GM19452 (cell line): ENCODE results near the gene OSTM1.
"Not testable (repeated sequence)": the region's sequence is repeated elsewhere in the genome, so short reads cannot be mapped to it uniquely, and the experiment has no call there.

ENCODE experiments used
- ATAC-seq: cut with Tn5 transposase; IDR thresholded peaks from one replicate; pipeline ENCODE4 v1.9.1; 2021; ENCODE audit not compliant: unreplicated experiment

OSTM1 gene

DNA sequence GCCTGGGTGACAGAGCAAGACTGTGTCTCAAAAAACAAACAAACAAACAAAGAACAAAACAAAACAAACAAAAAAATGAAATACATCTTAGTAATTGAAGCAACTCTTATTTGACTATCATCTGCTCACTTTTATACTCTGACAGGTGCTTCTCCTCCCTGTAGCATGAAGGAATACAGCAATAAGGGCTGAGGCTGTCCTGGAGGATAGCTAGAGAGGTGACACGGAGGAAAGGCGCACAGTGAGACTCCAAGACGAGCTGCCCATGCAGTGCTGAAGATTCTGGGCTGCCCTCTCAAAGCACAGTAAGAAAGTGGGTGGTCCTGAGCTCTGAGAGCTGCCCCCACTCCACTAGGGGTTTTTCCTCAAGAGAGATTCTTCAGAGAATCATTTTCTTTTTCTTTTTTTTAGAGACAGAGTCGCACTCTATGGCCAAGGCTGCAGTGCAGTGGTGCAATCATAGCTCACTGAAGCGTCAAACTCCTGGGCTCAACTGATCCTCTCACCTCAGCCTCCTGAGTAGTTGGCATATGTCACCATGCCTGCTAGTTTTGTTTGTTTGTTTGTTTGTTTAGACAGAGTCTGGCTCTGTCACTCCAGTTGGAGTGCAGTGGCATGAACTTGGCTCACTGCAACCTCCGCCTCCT lies 50.0 kb downstream of the OSTM1 start:
- ATAC-seq: no peak

- ATAC-seq: no peak
Measured at GRCh38 chr6:108020472-108021116, 53.9 kb downstream of the OSTM1 start.

GRCh38 chr6:108016283-108016682 lies 58.3 kb downstream of the OSTM1 start:
- not testable (repeated sequence) for ATAC-seq

DNA sequence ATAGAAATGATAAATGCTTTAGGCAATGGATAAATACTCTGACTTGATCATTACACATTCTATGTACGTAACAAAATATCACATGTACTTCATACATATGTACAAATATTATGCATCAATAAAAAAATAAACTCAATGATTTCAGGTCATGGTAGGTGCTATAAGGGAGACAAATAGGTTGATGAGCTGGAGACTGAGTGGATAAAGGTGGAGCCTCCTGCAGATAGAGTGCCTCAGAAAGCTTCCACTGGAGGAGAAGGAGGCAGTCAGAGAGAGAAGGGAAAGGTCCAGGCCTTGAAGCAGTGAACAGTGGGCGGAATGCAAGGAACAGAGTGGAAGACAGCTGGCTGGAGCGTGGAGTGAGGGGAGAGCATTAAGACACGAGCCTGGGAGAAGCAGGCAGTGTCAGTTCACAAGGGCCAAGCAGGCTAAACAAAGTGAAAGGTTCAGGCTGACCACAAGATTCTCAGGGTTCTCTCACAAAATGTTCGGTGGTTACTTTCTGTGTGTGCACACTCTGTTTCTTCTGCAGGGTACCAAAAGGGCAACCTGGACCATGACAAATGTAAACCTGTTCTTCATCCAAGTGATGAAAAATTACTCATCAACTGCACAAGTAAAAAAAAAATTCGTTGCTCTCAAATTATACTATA lies 60.6 kb downstream of the OSTM1 start:
- ATAC-seq: no peak

DNA sequence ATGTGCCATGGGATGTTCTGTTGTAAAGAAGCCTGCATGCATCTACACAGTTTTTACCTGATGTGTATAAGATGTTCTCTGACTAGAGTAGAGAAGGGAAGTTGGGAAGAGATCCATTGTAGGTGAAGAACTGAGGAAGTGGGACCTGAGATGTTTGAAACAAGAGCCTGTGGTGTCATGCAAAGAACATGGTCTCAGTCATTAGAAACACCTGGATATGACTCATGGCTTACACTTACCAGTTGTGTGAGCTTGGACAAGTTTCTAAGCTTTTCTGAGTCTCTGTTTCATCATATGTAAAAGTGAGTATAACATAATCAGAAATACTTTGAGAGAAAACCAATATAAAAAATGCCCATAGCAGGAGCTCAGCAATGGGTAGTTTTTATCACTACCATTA lies 64.6 kb downstream of the OSTM1 start:
- ATAC-seq: no peak

- ATAC-seq: not testable (repeated sequence)
Measured at GRCh38 chr6:108009258-108009657, 65.3 kb downstream of the OSTM1 start.

GRCh38 chr6:108008363-108008762 lies 66.2 kb downstream of the OSTM1 start:
- no peak for ATAC-seq

- no peak for ATAC-seq
Measured at GRCh38 chr6:108005961-108006360, 68.6 kb downstream of the OSTM1 start.

GRCh38 chr6:108004861-108005260 lies 69.7 kb downstream of the OSTM1 start:
- no peak for ATAC-seq

- no peak for ATAC-seq
Measured at GRCh38 chr6:108002365-108003221, 71.9 kb downstream of the OSTM1 start.

- ATAC-seq: no peak
Measured at GRCh38 chr6:108001696-108002231, 72.8 kb downstream of the OSTM1 start.

DNA sequence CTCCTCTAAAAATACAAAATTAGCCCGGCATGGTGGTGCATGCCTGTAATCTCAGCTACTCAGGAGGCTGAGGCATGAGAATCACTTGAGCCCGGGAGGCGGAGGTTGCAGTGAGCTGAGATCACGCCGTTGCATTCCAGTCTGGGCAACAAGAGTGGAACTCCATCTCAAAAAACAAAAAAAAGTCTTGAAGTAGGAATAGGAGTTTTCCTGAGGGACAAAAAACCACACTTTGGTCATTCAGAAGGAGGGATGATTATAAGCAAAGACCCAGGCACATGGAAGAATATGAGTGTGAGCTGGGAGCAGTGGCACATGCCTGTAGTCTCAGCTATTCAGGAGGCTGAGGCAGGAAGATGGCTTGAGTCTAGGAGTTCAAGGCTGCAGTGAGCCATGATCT lies 74.3 kb downstream of the OSTM1 start:
- ATAC-seq: not testable (repeated sequence)

DNA sequence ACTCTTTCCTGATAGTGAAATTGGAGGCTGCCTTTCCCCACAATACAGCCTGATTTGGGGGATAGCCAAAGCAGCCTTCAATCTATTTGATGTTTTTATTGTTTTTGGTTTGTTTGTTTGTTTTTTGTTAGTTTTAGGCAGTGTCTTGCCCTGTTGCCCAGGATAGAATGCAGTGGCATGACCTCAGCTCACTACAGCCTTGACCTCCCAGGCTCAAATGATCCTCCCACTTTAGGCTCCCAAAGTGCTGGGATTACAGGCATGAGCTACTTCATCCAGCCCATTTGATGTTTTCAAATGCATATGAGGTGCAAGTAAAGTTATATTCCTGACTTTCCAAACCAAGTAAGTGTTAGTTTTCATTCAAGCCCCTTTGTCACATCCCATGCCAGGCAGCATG lies 75.2 kb downstream of the OSTM1 start:
- ATAC-seq: no peak

- ATAC-seq: no peak
Measured at GRCh38 chr6:107991772-107992550, 82.6 kb downstream of the OSTM1 start.
